Omental fat pad (tissue), 4 donors: ENCODE data around the gene SLFN12. TPM values are rescaled to one million over a fixed set of nuclear protein-coding genes. Genes with fewer than 3 reads are reported as not detected.
"Not testable (repeated sequence)": the region's sequence is repeated elsewhere in the genome, so short reads cannot be mapped to it uniquely, and the experiment has no call there.

ENCODE experiments used
- ATAC-seq: fragments of 150-250 bp; one replicate; pipeline ENCODE4 v1.9.1; 2016; ENCODE audit warnings: mild to moderate bottlenecking, moderate library complexity; ENCODE audit not compliant: low FRiP score
- DNase-seq: peaks from one replicate; pipeline ENCODE4 v3.0.0-alpha.2; 2019; ENCODE audit warnings: low spot score
- total RNA-seq, 4 donors: library from RNA; depleted of rRNA; stranded (reverse); fragments of >200 nt; gene quantifications; one replicate each; pipeline ENCODE4 v1.1.0, GENCODE V29; 2016
- TF ChIP-seq, protein P1 (sequence below), 3 donors: fragments of 450-650 bp; IDR thresholded peaks; one replicate each; pipeline ENCODE4 v1.5.1; 2016 to 2017; ENCODE audit warnings: antibody characterized with exemption in 3 of 3, mild to moderate bottlenecking in 3 of 3, moderate library complexity in 2 of 3

The SLFN12 gene
- total RNA-seq, 4 donors from 2014 or later = 9.0 to 24.7 (median 11.0) TPM

GRCh38 chr17:35438433-35438832, 6.1 kb upstream of the SLFN12 start:
- TF ChIP-seq, protein P1, sequence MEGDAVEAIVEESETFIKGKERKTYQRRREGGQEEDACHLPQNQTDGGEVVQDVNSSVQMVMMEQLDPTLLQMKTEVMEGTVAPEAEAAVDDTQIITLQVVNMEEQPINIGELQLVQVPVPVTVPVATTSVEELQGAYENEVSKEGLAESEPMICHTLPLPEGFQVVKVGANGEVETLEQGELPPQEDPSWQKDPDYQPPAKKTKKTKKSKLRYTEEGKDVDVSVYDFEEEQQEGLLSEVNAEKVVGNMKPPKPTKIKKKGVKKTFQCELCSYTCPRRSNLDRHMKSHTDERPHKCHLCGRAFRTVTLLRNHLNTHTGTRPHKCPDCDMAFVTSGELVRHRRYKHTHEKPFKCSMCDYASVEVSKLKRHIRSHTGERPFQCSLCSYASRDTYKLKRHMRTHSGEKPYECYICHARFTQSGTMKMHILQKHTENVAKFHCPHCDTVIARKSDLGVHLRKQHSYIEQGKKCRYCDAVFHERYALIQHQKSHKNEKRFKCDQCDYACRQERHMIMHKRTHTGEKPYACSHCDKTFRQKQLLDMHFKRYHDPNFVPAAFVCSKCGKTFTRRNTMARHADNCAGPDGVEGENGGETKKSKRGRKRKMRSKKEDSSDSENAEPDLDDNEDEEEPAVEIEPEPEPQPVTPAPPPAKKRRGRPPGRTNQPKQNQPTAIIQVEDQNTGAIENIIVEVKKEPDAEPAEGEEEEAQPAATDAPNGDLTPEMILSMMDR (IDR thresholded peaks at IDR 0.05) = no peak
- no peak for ATAC-seq
- no peak for DNase-seq

DNA sequence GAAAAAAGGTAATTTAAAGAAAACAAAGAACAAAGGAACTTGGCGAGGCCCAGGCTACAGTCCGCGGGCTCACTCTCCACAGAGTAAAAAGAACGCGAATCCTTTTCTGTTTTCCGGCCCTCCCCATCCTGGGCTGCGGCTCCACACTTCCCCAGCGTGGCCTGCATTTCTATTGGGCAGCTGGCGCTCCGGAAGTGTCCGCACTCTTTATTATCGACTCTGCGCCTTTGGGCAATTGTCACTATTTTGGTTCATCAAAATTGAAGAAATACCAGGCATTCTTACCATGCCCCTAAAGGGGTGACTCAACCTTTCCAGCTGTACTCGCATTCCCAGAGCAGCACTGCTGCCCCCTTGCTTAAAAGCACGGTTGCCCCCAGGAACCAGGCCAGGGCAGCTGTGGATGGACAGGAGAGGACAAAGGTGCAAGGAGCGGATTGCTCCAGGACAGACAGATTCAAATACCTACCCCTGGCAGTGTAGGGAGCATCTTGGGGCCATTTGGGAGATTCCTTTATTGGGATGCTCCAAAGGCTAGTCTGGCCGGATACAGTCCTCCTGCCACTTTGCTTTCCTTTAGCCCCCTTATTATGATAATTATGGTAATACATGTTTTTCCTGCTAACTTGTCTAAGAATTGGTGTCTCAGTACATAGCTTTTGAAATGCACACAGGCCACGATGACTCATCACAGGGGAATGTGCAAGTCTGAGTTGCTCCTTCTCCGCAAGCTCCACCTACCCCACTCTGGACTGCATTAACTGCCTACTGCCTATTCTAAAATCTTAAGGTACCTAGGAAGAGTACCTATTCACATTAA, 985 bp upstream of the SLFN12 start:
- TF ChIP-seq, protein P1 (IDR thresholded peaks at IDR 0.05) = no peak
- DNase-seq = peak; percentile 62
- ATAC-seq = peak; percentile 92

DNA sequence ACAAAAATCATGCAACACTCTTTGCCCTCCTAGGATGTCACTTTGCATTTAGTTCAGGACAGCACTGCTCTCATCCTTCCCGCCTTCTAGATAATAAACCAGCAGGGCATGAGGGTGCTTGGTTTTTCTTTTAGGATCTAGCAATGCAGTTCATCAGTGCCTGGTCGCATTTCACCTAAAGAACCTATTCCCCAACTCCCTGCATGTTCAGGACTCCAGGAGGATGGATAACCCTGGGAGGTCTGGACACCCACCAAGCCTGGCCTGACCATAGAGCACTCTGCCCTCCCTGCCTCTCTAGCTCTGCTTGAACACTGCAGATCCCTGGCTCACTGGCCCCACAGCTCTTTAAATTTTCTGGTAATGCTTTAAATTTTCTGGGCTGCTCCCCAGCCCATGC, 2.6 kb downstream of the SLFN12 start:
- DNase-seq (no peak), ATAC-seq (no peak)
- TF ChIP-seq, protein P1 (IDR thresholded peaks at IDR 0.05) = no peak

DNA sequence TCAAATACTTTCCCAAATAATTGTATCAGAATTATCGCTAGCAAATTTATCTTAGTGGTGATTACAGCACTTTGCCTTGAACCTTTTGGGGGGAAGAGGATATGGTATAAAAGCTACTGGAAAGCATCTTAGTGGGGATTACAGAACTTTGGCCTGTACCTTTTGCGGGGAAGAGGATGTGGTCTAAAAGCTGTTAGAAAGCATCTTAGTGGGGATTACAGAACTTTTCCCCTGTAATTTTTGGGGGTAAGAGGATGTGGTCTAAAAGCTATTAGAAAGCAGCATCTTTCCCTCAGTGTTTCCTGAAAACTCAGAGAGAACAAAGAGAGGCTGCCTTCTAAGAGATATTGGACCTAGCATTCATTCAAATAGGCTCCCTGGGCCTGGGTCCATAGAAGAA, 4.1 kb downstream of the SLFN12 start:
- TF ChIP-seq, protein P1 (IDR thresholded peaks at IDR 0.05) = no peak
- DNase-seq (no peak), ATAC-seq (no peak)

GRCh38 chr17:35423761-35424160, 8.5 kb downstream of the SLFN12 start:
- DNase-seq (no peak), ATAC-seq (no peak)
- TF ChIP-seq, protein P1 (IDR thresholded peaks at IDR 0.05) = no peak

DNA sequence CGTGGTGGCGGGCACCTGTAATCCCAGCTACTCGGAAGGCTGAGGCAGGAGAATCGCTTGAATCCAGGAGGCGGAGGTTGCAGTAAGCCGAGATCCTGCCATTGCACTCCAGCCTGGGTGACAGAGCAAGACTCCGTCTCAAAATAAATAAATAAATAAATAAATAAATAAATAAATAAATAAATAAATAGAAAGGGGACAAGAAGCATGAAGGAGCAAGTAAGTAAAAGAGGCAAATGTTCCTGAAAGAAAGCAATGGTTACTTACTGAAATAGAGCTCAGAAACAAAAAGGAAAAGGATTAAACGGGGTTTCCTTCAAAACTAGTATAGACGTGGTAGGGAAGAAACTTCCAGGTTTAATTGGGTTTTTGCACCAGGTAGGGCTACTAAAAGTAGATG, 11.2 kb downstream of the SLFN12 start:
- not testable (repeated sequence) for ATAC-seq, DNase-seq

- TF ChIP-seq, protein P1 (IDR thresholded peaks at IDR 0.05) = no peak
- DNase-seq (no peak), ATAC-seq (no peak)
Observed at GRCh38 chr17:35416659-35417058, 15.6 kb downstream of the SLFN12 start.

- DNase-seq, ATAC-seq: not testable (repeated sequence)
Observed at GRCh38 chr17:35414707-35415106, 17.6 kb downstream of the SLFN12 start.
